Lower lobe of right lung (tissue), 2 donors: Measurements from ENCODE around the gene CLCA4. TPM values are rescaled to one million over a fixed set of nuclear protein-coding genes. Genes with fewer than 3 reads are reported as not detected.

ENCODE experiments used
- ATAC-seq, 2 donors: fragments of 200-7000 bp; cut with Tn5 transposase; one replicate each; pipeline ENCODE4 v1.9.1; 2020 to 2022; ENCODE audit warnings: mild to moderate bottlenecking in 2 of 2, moderate library complexity in 2 of 2
- DNase-seq: peaks from one replicate; pipeline ENCODE4 v3.0.0-alpha.2; 2020
- H3K27ac ChIP-seq: fragments of 200-600 bp; one replicate; pipeline ENCODE4 v1.8.0; 2022
- H3K27me3 ChIP-seq: fragments of 200-600 bp; one replicate; pipeline ENCODE4 v1.8.0; 2022; ENCODE audit warnings: low read depth
- H3K36me3 ChIP-seq: fragments of 200-600 bp; one replicate; pipeline ENCODE4 v1.8.0; 2022; ENCODE audit warnings: mild to moderate bottlenecking
- H3K4me1 ChIP-seq: fragments of 200-600 bp; one replicate; pipeline ENCODE4 v1.8.0; 2022
- H3K4me3 ChIP-seq: fragments of 200-600 bp; one replicate; pipeline ENCODE4 v1.8.0; 2022; ENCODE audit warnings: mild to moderate bottlenecking
- H3K9me3 ChIP-seq: fragments of 200-600 bp; one replicate; pipeline ENCODE4 v1.8.0; 2022
- intact Hi-C: fragments of 100-400 bp; cut with DNase I; formaldehyde crosslinking; loops from one replicate; pipeline ENCODE4 v1.11.0; 2022
- total RNA-seq: library from RNA; stranded (reverse); fragmentation: NEBNext Ultra II Directional; extraction: Animal tissue kit (Norgen Biotek cat#: 25700); gene quantifications from one replicate; pipeline ENCODE4 v1.2.1, GENCODE V29; 2021
- TF ChIP-seq, protein P1 (sequence below): fragments of 200-600 bp; IDR thresholded peaks from one replicate; pipeline ENCODE4 v1.8.0; 2022; ENCODE audit warnings: antibody characterized with exemption, mild to moderate bottlenecking
- donor health status: DM: no; HTN: yes; CAD: no; lungs with severe emphysema.

Gene CLCA4
- total RNA-seq, 1 donor from 2014 or later, result not detected

DNA sequence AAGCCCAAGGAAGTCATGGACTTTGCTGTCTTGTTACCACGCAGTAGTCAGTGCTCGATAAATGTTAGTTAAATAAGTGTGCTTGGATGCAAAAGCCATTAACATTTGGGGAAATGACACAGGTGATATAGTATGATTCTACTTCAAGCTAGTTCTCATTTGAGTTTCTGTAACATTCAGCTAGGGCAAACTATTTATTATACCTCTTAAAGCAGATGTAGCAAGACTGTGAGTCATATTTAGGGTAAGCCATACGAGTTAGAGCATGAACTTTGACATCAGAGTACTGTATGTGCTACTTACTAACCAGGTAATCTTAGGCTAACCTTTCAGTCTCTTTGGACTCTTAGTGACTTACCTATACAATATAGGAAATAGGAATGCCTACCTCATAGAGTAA lies 21.0 kb downstream of the CLCA4 start:
- ATAC-seq (no peak), DNase-seq (no peak)
- intact Hi-C loops, result no loop called here
- Histone ChIP-seq H3K4me1 (no peaks in the 10 kb centered on the region), H3K9me3 (no peaks in the 10 kb centered on the region), H3K27ac (no peak overlapping the region), H3K27me3 (no peaks in the 10 kb centered on the region), H3K36me3 (no peaks in the 10 kb centered on the region), H3K4me3 (no peak overlapping the region)
- TF ChIP-seq, protein P1, sequence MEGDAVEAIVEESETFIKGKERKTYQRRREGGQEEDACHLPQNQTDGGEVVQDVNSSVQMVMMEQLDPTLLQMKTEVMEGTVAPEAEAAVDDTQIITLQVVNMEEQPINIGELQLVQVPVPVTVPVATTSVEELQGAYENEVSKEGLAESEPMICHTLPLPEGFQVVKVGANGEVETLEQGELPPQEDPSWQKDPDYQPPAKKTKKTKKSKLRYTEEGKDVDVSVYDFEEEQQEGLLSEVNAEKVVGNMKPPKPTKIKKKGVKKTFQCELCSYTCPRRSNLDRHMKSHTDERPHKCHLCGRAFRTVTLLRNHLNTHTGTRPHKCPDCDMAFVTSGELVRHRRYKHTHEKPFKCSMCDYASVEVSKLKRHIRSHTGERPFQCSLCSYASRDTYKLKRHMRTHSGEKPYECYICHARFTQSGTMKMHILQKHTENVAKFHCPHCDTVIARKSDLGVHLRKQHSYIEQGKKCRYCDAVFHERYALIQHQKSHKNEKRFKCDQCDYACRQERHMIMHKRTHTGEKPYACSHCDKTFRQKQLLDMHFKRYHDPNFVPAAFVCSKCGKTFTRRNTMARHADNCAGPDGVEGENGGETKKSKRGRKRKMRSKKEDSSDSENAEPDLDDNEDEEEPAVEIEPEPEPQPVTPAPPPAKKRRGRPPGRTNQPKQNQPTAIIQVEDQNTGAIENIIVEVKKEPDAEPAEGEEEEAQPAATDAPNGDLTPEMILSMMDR, result no peak

DNA sequence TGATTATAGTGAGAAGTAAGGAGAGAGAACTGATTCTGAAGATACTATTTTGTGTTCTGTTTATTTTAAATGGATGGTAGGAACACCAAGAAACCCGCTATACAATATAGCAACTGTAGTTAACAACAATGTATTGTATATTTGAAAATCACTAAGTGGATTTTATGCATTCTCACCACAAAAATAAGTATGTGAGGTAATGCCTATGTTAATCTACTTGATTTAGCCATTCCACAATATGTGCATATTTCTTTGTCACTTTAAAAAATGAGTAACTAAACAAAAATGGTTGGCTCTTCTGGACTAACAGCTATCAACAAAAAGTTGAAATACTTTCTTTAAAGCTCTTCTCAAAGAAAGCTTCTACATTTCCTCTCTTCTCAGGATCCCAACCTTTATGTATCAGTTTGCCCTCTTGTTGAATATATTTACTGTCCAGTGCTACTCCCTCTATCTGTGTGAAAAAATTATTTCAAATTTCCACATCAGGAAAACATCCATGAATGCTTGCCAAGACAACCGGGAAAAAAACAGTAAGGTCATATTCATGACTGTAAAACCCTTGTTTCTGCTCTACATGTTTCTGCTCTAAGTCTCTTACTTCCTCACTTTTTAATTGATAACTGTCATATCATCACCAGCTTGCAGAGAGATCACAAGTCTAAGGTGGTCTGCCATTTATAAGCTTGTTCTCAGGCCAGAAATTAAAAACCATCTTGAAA lies 27.0 kb downstream of the CLCA4 start:
- DNase-seq (no peak), ATAC-seq (no peak)
- Histone ChIP-seq H3K4me1 (no peaks in the 10 kb centered on the region), H3K27me3 (no peaks in the 10 kb centered on the region), H3K27ac (no peak overlapping the region), H3K4me3 (no peak overlapping the region), H3K36me3 (no peaks in the 10 kb centered on the region), H3K9me3 (no peaks in the 10 kb centered on the region)
- intact Hi-C loops, result no loop called here
- TF ChIP-seq, protein P1, result no peak

DNA sequence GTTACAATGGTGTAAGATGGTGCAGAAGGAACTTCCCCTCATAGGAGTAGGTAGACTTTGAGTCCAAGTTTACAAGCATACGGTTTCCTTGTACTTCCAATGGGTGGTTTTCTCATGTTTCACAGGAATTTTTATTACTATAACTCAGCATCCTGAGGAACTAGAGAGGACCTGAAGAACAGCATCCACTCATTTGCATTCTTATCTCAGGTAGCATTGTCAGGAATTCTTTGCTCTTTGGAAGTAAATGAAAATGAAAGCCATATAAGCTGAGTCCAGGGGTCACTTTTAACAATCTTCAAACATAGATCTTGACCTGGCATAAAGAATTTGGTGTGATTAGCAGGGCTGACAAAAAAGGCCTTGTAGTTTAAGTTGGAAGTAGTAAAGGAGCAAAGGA lies 34.4 kb downstream of the CLCA4 start:
- DNase-seq (no peak), ATAC-seq (no peak)
- Histone ChIP-seq H3K4me1 (no peaks in the 10 kb centered on the region), H3K4me3 (no peak overlapping the region), H3K9me3 (no peaks in the 10 kb centered on the region), H3K36me3 (no peaks in the 10 kb centered on the region), H3K27ac (no peak overlapping the region), H3K27me3 (no peaks in the 10 kb centered on the region)
- TF ChIP-seq, protein P1, result no peak
- intact Hi-C loops, result no loop called here

DNA sequence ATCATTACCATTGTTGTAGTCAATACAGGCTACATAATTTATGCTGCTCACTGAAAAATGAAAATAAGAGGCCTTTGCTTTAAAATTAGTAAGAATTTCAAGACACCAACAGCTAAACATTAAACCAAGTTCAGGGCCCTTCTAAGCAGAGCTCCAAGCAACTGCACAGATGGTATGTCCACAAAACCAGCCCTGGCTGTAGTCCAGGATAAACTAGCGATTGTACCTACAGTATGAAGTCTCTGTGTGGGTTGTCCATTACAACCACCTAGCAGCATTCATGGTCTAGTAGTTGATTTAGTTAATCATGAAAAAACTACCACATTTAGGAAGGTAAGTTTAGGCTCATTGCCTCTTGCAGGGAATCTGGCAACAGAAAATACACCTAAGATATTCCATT lies 35.3 kb downstream of the CLCA4 start:
- Histone ChIP-seq H3K4me1 (no peaks in the 10 kb centered on the region), H3K4me3 (no peak overlapping the region), H3K9me3 (no peaks in the 10 kb centered on the region), H3K27ac (no peak overlapping the region), H3K27me3 (no peaks in the 10 kb centered on the region), H3K36me3 (no peaks in the 10 kb centered on the region)
- TF ChIP-seq, protein P1, result no peak
- intact Hi-C loops, result no loop called here
- ATAC-seq (no peak), DNase-seq (no peak)

DNA sequence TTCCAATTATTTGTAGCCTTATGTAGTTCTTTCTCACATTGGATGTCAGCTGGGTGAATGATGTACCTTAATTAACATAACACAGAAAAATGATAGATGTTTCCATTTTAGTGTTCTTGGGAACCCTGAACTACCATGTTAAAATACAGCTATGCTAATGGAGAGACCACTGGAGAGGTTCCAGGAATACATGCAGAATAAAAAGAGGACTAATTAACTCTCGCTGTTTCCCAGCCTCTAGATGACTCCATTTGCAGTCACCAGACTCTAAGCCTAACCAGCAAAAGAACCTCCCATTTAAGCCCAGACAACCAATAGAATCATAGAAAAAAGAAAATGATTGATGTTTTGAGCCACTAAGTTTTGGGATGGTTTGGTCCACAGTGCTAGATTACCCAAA lies 36.2 kb downstream of the CLCA4 start:
- TF ChIP-seq, protein P1, result no peak
- H3K4me1 ChIP-seq, result no peaks in the 10 kb centered on the region
- DNase-seq, result no peak
- H3K36me3 ChIP-seq, result no peaks in the 10 kb centered on the region
- no peak overlapping the region for H3K27ac ChIP-seq
- no peaks in the 10 kb centered on the region for H3K27me3 ChIP-seq
- no peak for ATAC-seq
- intact Hi-C loops, result no loop called here
- no peaks in the 10 kb centered on the region for H3K9me3 ChIP-seq
- no peak overlapping the region for H3K4me3 ChIP-seq
